Heart right ventricle (tissue), 16 donors: ENCODE measurements around the gene KIRREL1. TPM values are rescaled to one million over a fixed set of nuclear protein-coding genes. Genes with fewer than 3 reads are reported as not detected.
A peak's percentile ranks its signal among the peaks of the same experiment; 100 is the strongest.

ENCODE experiments used
- ATAC-seq, 8 donors: fragments of 200-7000 bp; cut with Tn5 transposase; one replicate each; pipeline ENCODE4 v1.9.1; 2020; ENCODE audit warnings: mild to moderate bottlenecking in 8 of 8, moderate library complexity in 8 of 8, moderate number of reproducible peaks in 1 of 8
- DNase-seq, 2 donors: peaks; one replicate each; pipeline ENCODE4 v3.0.0-alpha.2; 2020
- H3K27ac ChIP-seq, 10 donors: fragments of 200-600 bp; sonication (generic) in 2 of 10; one replicate each; pipeline versions ENCODE4 v1.5.0 to v1.8.0; 2020 to 2022; ENCODE audit warnings: mild to moderate bottlenecking in 3 of 10
- H3K27me3 ChIP-seq, 7 donors: fragments of 200-600 bp; one replicate each; pipeline ENCODE4 v1.8.0; 2021 to 2022; ENCODE audit warnings: mild to moderate bottlenecking in 2 of 7
- H3K36me3 ChIP-seq, 9 donors: fragments of 200-600 bp; sonication (generic) in 1 of 9; one replicate each; pipeline versions ENCODE4 v1.5.0 to v1.8.0; 2020 to 2022; ENCODE audit warnings: mild to moderate bottlenecking in 2 of 9
- H3K4me1 ChIP-seq, 9 donors: fragments of 200-600 bp; sonication (generic) in 1 of 9; one replicate each; pipeline versions ENCODE4 v1.5.0 to v1.8.0; 2020 to 2022; ENCODE audit warnings: mild to moderate bottlenecking in 4 of 9
- H3K4me3 ChIP-seq, 10 donors: fragments of 200-600 bp; sonication (generic) in 2 of 10; one replicate each; pipeline versions ENCODE4 v1.5.0 to v1.8.0; 2020 to 2022; ENCODE audit warnings: mild to moderate bottlenecking in 7 of 10, moderate library complexity in 2 of 10
- H3K9me3 ChIP-seq, 11 donors: fragments of 200-600 bp in 10 of 11; sonication (generic) in 2 of 11; one replicate each; pipeline versions ENCODE4 v1.5.0 to v1.8.0; 2013 to 2022; ENCODE audit warnings: mild to moderate bottlenecking in 2 of 11, control low read depth in 1 of 11, moderate library complexity in 1 of 11
- WGBS, 2 donors: extraction: QIAGEN DNeasy Blood & Tissue Kit; methylation state at CpG; one replicate each; pipeline ENCODE4 v1.1.7; 2013; ENCODE audit warnings: inconsistent platforms in 1 of 2; 5-methylcytosine and 5-hydroxymethylcytosine counted together
- intact Hi-C, 10 donors: fragments of 100-400 bp; cut with DNase I; formaldehyde crosslinking; loops; one replicate each; pipeline versions ENCODE4 v1.11.1 to v1.14.2; 2022
- polyA plus RNA-seq, 2 donors: library from polyadenylated mRNA; stranded (reverse); fragments of 200-250 nt; gene quantifications; one replicate each; pipeline ENCODE4 v1.2.3, GENCODE V29; 2013
- total RNA-seq, 10 donors: library from RNA; stranded (reverse); fragmentation: NEBNext Ultra II Directional in 3 of 10; extraction: Animal tissue kit (Norgen Biotek cat#: 25700) in 3 of 10; gene quantifications; one replicate each; pipeline versions ENCODE4 v1.2.1 to v1.2.4, GENCODE V29; 2021 to 2023
- TF ChIP-seq, protein P1 (sequence below), 9 donors: fragments of 200-600 bp; sonication (generic) in 2 of 9; IDR thresholded peaks; one replicate each; pipeline versions ENCODE4 v1.5.0 to v1.8.0; 2021 to 2022; ENCODE audit warnings: antibody characterized with exemption in 9 of 9, mild to moderate bottlenecking in 5 of 9, moderate library complexity in 1 of 9
- donor health status: Arrhythmogenic right ventricular cardiomyopathy.
- donor health status: ischemic (EF 13 %, LVEDD 7.1; RV severe dilation, severe dysfunction).
- donor health status: healthy with polysubstance abuse.
- donor health status: DM: no; HTN: yes; CAD: no.
- donor health status: DM: no; HTN: no; CAD: no.
- donor health status: ischemic (EF 25% LVEDD 6.9; RV normal size, moderate dysfunction).
- donor health status: ischemic (EF 25% LVEDD 5.7; RV mildly dilated, moderate dysfunction).
- donor health status: healthy.
- donor health status: DM: yes; HTN: yes; CAD: no.
- donor health status: Ischemic cardiomyopathy.
- donor health status: ischemic (EF 35%, LVEDD 5.7; RV mildly dilated, moderate dysfunction).
- donor health status: nonischemic (EF 11% LVEDD 7.7; RV severe dilation, severe dysfunction).
- donor health status: DM: yes; HTN: yes; CAD: no.
- donor health status: PGD.
- donor health status: ischemic (EF 29% LVEDD 5.4; RV normal size, mild dysfunction).
- donor health status: nonischemic (EF 23%, LVEDD 6.1; RV moderate dilation, normal function).

KIRREL1 gene
- total and polyA plus RNA-seq, 12 donors: 4.1 to 14.7 (median 7.4) TPM

DNA sequence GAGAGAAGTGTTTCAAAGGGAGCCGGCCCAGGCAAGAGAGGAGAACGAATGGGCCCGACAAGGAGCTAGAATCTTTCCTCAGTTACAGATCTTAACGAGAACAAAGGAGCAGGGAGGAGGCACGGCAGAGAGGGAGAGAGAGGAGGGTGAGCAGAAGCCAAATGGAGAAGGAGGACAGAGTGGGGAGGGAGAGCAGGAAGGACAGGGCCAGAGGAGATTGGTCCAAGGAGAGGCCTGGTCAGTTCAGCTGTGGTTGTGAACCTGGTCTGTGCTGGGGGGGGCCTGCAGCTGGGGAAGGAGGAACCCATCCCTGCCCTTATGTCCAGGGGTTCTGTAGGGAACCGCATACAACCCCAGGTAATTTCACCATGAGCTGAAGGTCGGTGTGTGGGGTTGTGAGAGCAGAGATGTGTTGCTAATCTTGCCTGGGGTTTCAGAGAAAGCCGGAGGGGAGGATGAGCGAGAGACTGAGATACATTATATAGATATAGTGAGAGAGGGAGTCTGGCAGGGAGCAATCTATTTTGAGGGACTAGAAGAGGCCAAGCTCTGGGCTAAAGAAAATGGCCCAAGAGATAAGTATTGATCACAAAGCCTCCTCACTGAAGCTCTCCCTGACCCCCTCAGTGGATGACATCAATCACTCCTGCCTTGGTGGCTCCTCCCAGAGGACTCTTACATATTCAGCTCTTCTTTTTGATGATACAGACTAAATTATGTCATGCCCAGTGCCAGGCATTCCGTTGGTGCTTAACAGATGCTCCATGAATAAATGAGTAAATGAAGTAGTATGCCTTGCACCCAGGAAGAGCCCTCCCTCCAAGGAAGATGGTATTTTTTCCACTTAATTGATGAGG lies 123.1 kb downstream of the KIRREL1 start:
- intact Hi-C loops: loop anchor here in 6 of 10 donors (5.0 to 10.0 kb wide), 4 partner anchors 34 to 242 kb away; partner anchors contain the start of gene KIRREL1 (in 3 of the 6)
- Histone ChIP-seq H3K9me3 (no peaks in the 10 kb centered on the region), H3K36me3 (no peaks in the 10 kb centered on the region), H3K4me3 (no peak overlapping the region), H3K27me3 (peaks cover 0 to 93% (median 56%) of the 10 kb centered on the region in 7 donors), H3K4me1 (peaks cover 0 to 23% (median 3%) of the 10 kb centered on the region in 9 donors), H3K27ac (no peak overlapping the region)
- 86% methylated on average over 10 of the region's 10 CpGs for WGBS, 2 donors
- ATAC-seq (no peak), DNase-seq (no peak)
- TF ChIP-seq, protein P1, sequence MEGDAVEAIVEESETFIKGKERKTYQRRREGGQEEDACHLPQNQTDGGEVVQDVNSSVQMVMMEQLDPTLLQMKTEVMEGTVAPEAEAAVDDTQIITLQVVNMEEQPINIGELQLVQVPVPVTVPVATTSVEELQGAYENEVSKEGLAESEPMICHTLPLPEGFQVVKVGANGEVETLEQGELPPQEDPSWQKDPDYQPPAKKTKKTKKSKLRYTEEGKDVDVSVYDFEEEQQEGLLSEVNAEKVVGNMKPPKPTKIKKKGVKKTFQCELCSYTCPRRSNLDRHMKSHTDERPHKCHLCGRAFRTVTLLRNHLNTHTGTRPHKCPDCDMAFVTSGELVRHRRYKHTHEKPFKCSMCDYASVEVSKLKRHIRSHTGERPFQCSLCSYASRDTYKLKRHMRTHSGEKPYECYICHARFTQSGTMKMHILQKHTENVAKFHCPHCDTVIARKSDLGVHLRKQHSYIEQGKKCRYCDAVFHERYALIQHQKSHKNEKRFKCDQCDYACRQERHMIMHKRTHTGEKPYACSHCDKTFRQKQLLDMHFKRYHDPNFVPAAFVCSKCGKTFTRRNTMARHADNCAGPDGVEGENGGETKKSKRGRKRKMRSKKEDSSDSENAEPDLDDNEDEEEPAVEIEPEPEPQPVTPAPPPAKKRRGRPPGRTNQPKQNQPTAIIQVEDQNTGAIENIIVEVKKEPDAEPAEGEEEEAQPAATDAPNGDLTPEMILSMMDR (IDR thresholded peaks at IDR 0.05): no peak

DNA sequence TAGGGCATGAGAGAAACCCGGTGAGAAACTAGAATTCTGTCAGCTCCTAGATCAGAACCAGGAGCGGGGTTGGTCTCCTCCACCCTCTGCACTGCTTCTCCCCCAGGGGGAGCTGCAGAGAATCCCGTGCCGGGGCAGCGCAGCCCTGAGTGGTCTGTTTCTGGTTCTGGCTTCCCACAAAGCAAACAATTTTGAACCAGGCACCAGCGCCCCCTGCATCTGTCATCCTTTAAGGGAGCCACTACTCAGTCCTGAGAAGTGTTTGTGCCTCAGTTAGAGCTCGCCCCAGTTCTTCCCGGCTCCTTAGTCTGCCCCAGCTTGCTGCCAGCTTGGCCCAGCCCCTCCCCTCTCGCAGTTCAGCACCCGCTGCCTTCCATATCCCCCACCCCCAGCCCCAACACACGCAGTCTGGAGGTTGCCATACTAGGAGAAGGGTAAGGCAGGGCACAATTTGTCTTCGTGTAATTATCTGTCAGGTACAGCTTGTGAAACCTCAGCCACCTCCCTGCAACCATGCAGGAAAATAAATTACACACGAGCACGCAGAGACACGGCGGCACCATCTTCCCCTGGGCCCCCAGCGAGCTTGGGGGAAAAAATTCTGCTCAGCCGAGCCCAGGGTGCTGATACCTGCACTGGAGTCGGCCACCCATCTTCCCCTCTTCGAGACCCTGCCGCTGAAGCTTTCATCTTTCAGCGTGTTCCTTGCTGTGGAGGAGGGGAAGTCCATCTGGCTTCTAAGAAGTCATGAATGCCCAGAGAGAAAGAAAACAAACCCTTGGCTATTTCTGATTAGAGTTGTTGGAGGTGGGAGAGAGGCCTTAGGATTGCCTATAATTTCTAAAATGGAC lies 124.6 kb downstream of the KIRREL1 start:
- H3K9me3 ChIP-seq: no peaks in the 10 kb centered on the region
- H3K27me3 ChIP-seq: peaks cover 0 to 82% (median 45%) of the 10 kb centered on the region in 7 donors
- H3K36me3 ChIP-seq: no peaks in the 10 kb centered on the region
- peaks cover 0 to 20% (median 3%) of the 10 kb centered on the region in 9 donors for H3K4me1 ChIP-seq
- intact Hi-C loops: loop anchor here in 6 of 10 donors (2.0 to 10.0 kb wide), 5 partner anchors 19 to 243 kb away; partner anchors contain the start of gene KIRREL1 (in 3 of the 6)
- WGBS, 2 donors: 9% methylated on average over 22 of the region's 22 CpGs
- H3K4me3 ChIP-seq: peak overlapping the region in 6 of 10 donors; percentile 5 to 30 (median 24)
- TF ChIP-seq, protein P1 (IDR thresholded peaks at IDR 0.05): peak in 8 of 9 donors; percentile 28 to 69 (median 55)
- H3K27ac ChIP-seq: no peak overlapping the region
- peak in 7 of 8 donors; percentile 49 to 85 (median 70) for ATAC-seq
- DNase-seq: peak; percentile 28 to 42

GRCh38 chr1:158118713-158119402 lies 125.4 kb downstream of the KIRREL1 start:
- no peaks in the 10 kb centered on the region for H3K36me3 ChIP-seq
- intact Hi-C loops: loop anchor here in 6 of 10 donors (2.0 to 10.0 kb wide), 5 partner anchors 20 to 244 kb away; partner anchors contain the start of gene KIRREL1 (in 3 of the 6)
- DNase-seq: no peak
- 73 to 78% methylated on average over 8 of the region's 8 CpGs for WGBS, 2 donors
- ATAC-seq: no peak
- peaks cover 0 to 12% (median under 1%) of the 10 kb centered on the region in 9 donors for H3K4me1 ChIP-seq
- no peak overlapping the region for H3K27ac ChIP-seq
- TF ChIP-seq, protein P1 (IDR thresholded peaks at IDR 0.05): no peak
- no peaks in the 10 kb centered on the region for H3K9me3 ChIP-seq
- H3K4me3 ChIP-seq: no peak overlapping the region
- peaks cover 0 to 74% (median 37%) of the 10 kb centered on the region in 7 donors for H3K27me3 ChIP-seq
